HG02884 (cell line): ENCODE results near the gene IL17RC.

Source experiments
- ATAC-seq: cut with Tn5 transposase; IDR thresholded peaks from one replicate; pipeline ENCODE4 v1.9.1; 2021; ENCODE audit warnings: mild to moderate bottlenecking, moderate library complexity; ENCODE audit not compliant: unreplicated experiment

Gene IL17RC

GRCh38 chr3:9942934-9943690 is 26.2 kb downstream of the IL17RC start:
- no peak for ATAC-seq

- no peak for ATAC-seq
These were observed 27.4 kb downstream of the IL17RC start for GRCh38 chr3:9944271-9944670.

- ATAC-seq = no peak
These were observed 28.5 kb downstream of the IL17RC start for GRCh38 chr3:9945358-9945757.

GRCh38 chr3:9946112-9947024 is 29.5 kb downstream of the IL17RC start:
- no peak for ATAC-seq

- no peak for ATAC-seq
These were observed 30.4 kb downstream of the IL17RC start for GRCh38 chr3:9947025-9947995.

- no peak for ATAC-seq
These were observed 31.7 kb downstream of the IL17RC start for GRCh38 chr3:9948586-9948985.

- no peak for ATAC-seq
These were observed 32.2 kb downstream of the IL17RC start for GRCh38 chr3:9949115-9949514.

GRCh38 chr3:9949626-9950025 is 32.7 kb downstream of the IL17RC start:
- no peak for ATAC-seq

GRCh38 chr3:9951126-9951525 is 34.2 kb downstream of the IL17RC start:
- ATAC-seq = no peak

- ATAC-seq = no peak
These were observed 34.7 kb downstream of the IL17RC start for GRCh38 chr3:9951598-9951961.

- ATAC-seq = peak; percentile 64
These were observed 35.3 kb downstream of the IL17RC start, which contains the start of gene PRRT3 for GRCh38 chr3:9951962-9952805. Gene PRRT3 (minus strand): TSS chr3:9952408. CDS start chr3:9950115, 2,293 bp downstream.

GRCh38 chr3:9955067-9955502 is 38.2 kb downstream of the IL17RC start:
- no peak for ATAC-seq

- no peak for ATAC-seq
These were observed 38.9 kb downstream of the IL17RC start for GRCh38 chr3:9955611-9956352.

- ATAC-seq = no peak
These were observed 40.3 kb downstream of the IL17RC start for GRCh38 chr3:9957214-9957613.

GRCh38 chr3:9965200-9965875 is 48.4 kb downstream of the IL17RC start:
- ATAC-seq = no peak

GRCh38 chr3:9966841-9967240 is 49.9 kb downstream of the IL17RC start:
- ATAC-seq = no peak

- no peak for ATAC-seq
These were observed 52.7 kb downstream of the IL17RC start for GRCh38 chr3:9969632-9970019.

- ATAC-seq = no peak
These were observed 53.2 kb downstream of the IL17RC start for GRCh38 chr3:9970020-9970652.
